ENCODE measurements around the gene ZNF462.

GRCh38 chr9:106861640-106862109 is 1.3 kb upstream of the ZNF462 start:
- TF ChIP-seq POLR2A (IDR thresholded peaks at IDR 0.05) (no peak), CTCF (IDR thresholded peaks at IDR 0.05) (no peak)
